Upper lobe of left lung (tissue), 6 donors: ENCODE measurements around the gene LRRN2. TPM values are rescaled to one million over a fixed set of nuclear protein-coding genes. Genes with fewer than 3 reads are reported as not detected.
"Not testable (repeated sequence)": the region's sequence is repeated elsewhere in the genome, so short reads cannot be mapped to it uniquely, and the experiment has no call there.

Experiments
- ATAC-seq, 2 donors: fragments of 200-7000 bp; cut with Tn5 transposase; one replicate each; pipeline ENCODE4 v1.9.1; 2022; ENCODE audit warnings: mild to moderate bottlenecking in 2 of 2, moderate library complexity in 2 of 2; ENCODE audit not compliant: low FRiP score in 2 of 2
- DNase-seq, 2 donors: peaks; one replicate each; pipeline ENCODE4 v3.0.0-alpha.2; 2019 to 2020
- H3K27ac ChIP-seq, 4 donors: fragments of 200-600 bp; sonication (generic); one replicate each; pipeline ENCODE4 v1.5.1; 2016 to 2019
- H3K27me3 ChIP-seq, 4 donors: fragments of 200-600 bp; sonication (generic); one replicate each; pipeline ENCODE4 v1.5.1; 2017 to 2019
- H3K36me3 ChIP-seq, 4 donors: fragments of 200-600 bp; sonication (generic); one replicate each; pipeline ENCODE4 v1.5.1; 2016 to 2019
- H3K4me1 ChIP-seq, 4 donors: fragments of 200-600 bp; sonication (generic); one replicate each; pipeline ENCODE4 v1.5.1; 2018 to 2019
- H3K4me3 ChIP-seq, 4 donors: fragments of 200-600 bp; sonication (generic); one replicate each; pipeline ENCODE4 v1.5.1; 2017 to 2019; ENCODE audit warnings: mild to moderate bottlenecking in 2 of 4, moderate library complexity in 1 of 4
- H3K9me3 ChIP-seq, 4 donors: fragments of 200-600 bp; sonication (generic); one replicate each; pipeline ENCODE4 v1.5.1; 2018 to 2019
- CTCF ChIP-seq, 6 experiments: fragments of 450-650 bp in 4 of 6; fragments of 200-600 bp in 2 of 6; sonication (generic) in 2 of 6; IDR thresholded peaks; one replicate each; pipeline ENCODE4 v1.5.1; 2016 to 2019; ENCODE audit warnings: antibody characterized with exemption in 6 of 6
- EP300 ChIP-seq, 4 donors: sonication (generic); formaldehyde crosslinking; IDR thresholded peaks; one replicate each; pipeline ENCODE4 v1.5.1; 2017; ENCODE audit warnings: antibody characterized with exemption in 4 of 4, control low read depth in 2 of 4
- POLR2A ChIP-seq, 4 donors: fragments of 450-650 bp; IDR thresholded peaks; one replicate each; pipeline ENCODE4 v1.5.1; 2016 to 2017; ENCODE audit warnings: antibody characterized with exemption in 4 of 4, mild to moderate bottlenecking in 2 of 4
- POLR2AphosphoS5 ChIP-seq, 2 donors: sonication (generic); formaldehyde crosslinking; IDR thresholded peaks; one replicate each; pipeline ENCODE4 v1.5.1; 2017; ENCODE audit warnings: antibody characterized with exemption in 2 of 2
- WGBS, 2 donors: methylation state at CpG; one replicate each; pipeline ENCODE4 v1.1.5; 2017 to 2018; 5-methylcytosine and 5-hydroxymethylcytosine counted together
- total RNA-seq, 6 donors: library from RNA; depleted of rRNA in 4 of 6; stranded (reverse); fragments of >200 nt in 4 of 6; gene quantifications; one replicate each; pipeline versions ENCODE4 v1.1.0 to v1.2.1, GENCODE V29; 2016 to 2021
- donor health status: DM: no; HTN: no; CAD: no; lungs with moderate emphysema.
- donor health status: DM: no; HTN: yes; CAD: no; lungs with severe emphysema.

The LRRN2 gene
- total RNA-seq, 6 donors from 2014 or later: 0.61 to 4.2 (median 2.6) TPM; not detected in 1

GRCh38 chr1:204572923-204573922 lies 112.3 kb downstream of the LRRN2 start:
- Histone ChIP-seq H3K27ac (no peak overlapping the region), H3K27me3 (no peaks in the 10 kb centered on the region), H3K36me3 (peaks cover 0 to 12% (median 2%) of the 10 kb centered on the region in 4 donors), H3K4me3 (no peak overlapping the region), H3K9me3 (no peaks in the 10 kb centered on the region), H3K4me1 (peaks cover 0 to 8% (median 3%) of the 10 kb centered on the region in 4 donors)
- ATAC-seq: no peak
- no peak for DNase-seq
- 80 to 91% methylated on average over 8 of the region's 8 CpGs for WGBS, 2 donors
- TF ChIP-seq CTCF (IDR thresholded peaks at IDR 0.05) (no peak), POLR2A (IDR thresholded peaks at IDR 0.05) (no peak), EP300 (IDR thresholded peaks at IDR 0.05) (no peak), POLR2AphosphoS5 (IDR thresholded peaks at IDR 0.05) (no peak)

- Histone ChIP-seq H3K4me1 (peaks cover 0 to 5% (median 3%) of the 10 kb centered on the region in 4 donors), H3K9me3 (no peaks in the 10 kb centered on the region), H3K27me3 (no peaks in the 10 kb centered on the region), H3K36me3 (peaks cover 0 to 17% (median 2%) of the 10 kb centered on the region in 4 donors), H3K27ac (no peak overlapping the region), H3K4me3 (no peak overlapping the region)
- TF ChIP-seq POLR2A (IDR thresholded peaks at IDR 0.05): no peak
- no peak for TF ChIP-seq EP300 (IDR thresholded peaks at IDR 0.05)
- TF ChIP-seq POLR2AphosphoS5 (IDR thresholded peaks at IDR 0.05): no peak
- TF ChIP-seq CTCF (IDR thresholded peaks at IDR 0.05): no peak
- DNase-seq: no peak
- 87 to 92% methylated on average over 4 of the region's 4 CpGs for WGBS, 2 donors
- ATAC-seq: no peak
Observed at GRCh38 chr1:204571631-204572030, 113.9 kb downstream of the LRRN2 start.

GRCh38 chr1:204571128-204571527 lies 114.4 kb downstream of the LRRN2 start:
- 81 to 94% methylated on average over 2 of the region's 2 CpGs for WGBS, 2 donors
- TF ChIP-seq CTCF (IDR thresholded peaks at IDR 0.05): no peak
- no peak for TF ChIP-seq POLR2AphosphoS5 (IDR thresholded peaks at IDR 0.05)
- TF ChIP-seq POLR2A (IDR thresholded peaks at IDR 0.05): no peak
- no peak for TF ChIP-seq EP300 (IDR thresholded peaks at IDR 0.05)

GRCh38 chr1:204570021-204570420 lies 115.5 kb downstream of the LRRN2 start:
- H3K27ac ChIP-seq: not testable (repeated sequence)
- WGBS, 2 donors: 67 to 82% methylated on average over 3 of the region's 3 CpGs

More at GRCh38 chr1:204571128-204571527, 114.4 kb downstream of the LRRN2 start:
- H3K4me3 ChIP-seq: no peak overlapping the region
- no peaks in the 10 kb centered on the region for H3K27me3 ChIP-seq
- H3K9me3 ChIP-seq: no peaks in the 10 kb centered on the region
- ATAC-seq (no peak), DNase-seq (no peak)
- peaks cover 0 to 17% (median 2%) of the 10 kb centered on the region in 4 donors for H3K36me3 ChIP-seq
- H3K4me1 ChIP-seq: peaks cover 0 to 5% (median 3%) of the 10 kb centered on the region in 4 donors
- H3K27ac ChIP-seq: no peak overlapping the region

GRCh38 chr1:204569478-204569877 lies 116.1 kb downstream of the LRRN2 start:
- Histone ChIP-seq H3K4me3 (no peak overlapping the region), H3K36me3 (peaks cover 0 to 17% (median 2%) of the 10 kb centered on the region in 4 donors), H3K9me3 (no peaks in the 10 kb centered on the region), H3K4me1 (peaks cover 0 to 13% (median 5%) of the 10 kb centered on the region in 4 donors), H3K27me3 (no peaks in the 10 kb centered on the region), H3K27ac (no peak overlapping the region)
- DNase-seq (no peak), ATAC-seq (no peak)
- no peak for TF ChIP-seq CTCF (IDR thresholded peaks at IDR 0.05)
- no peak for TF ChIP-seq POLR2A (IDR thresholded peaks at IDR 0.05)
- TF ChIP-seq POLR2AphosphoS5 (IDR thresholded peaks at IDR 0.05): no peak
- no peak for TF ChIP-seq EP300 (IDR thresholded peaks at IDR 0.05)
- 88 to 89% methylated on average over 5 of the region's 5 CpGs for WGBS, 2 donors

More at GRCh38 chr1:204570021-204570420, 115.5 kb downstream of the LRRN2 start:
- DNase-seq, ATAC-seq, H3K4me3 ChIP-seq, H3K9me3 ChIP-seq, H3K27me3 ChIP-seq: not testable (repeated sequence)
- H3K4me1 ChIP-seq: peaks cover 0 to 13% (median 7%) of the 10 kb centered on the region in 4 donors
- peaks cover 0 to 17% (median 2%) of the 10 kb centered on the region in 4 donors for H3K36me3 ChIP-seq
